Gastroesophageal sphincter (tissue), 4 donors: ENCODE data around the gene NUDT4. TPM values are rescaled to one million over a fixed set of nuclear protein-coding genes. Genes with fewer than 3 reads are reported as not detected.
"Not testable (repeated sequence)": the region's sequence is repeated elsewhere in the genome, so short reads cannot be mapped to it uniquely, and the experiment has no call there.

Source experiments
- ATAC-seq: fragments of 150-250 bp; one replicate; pipeline ENCODE4 v1.9.1; 2016; ENCODE audit warnings: mild to moderate bottlenecking, moderate library complexity
- H3K27ac ChIP-seq, 4 donors: fragments of 200-600 bp; sonication (generic) in 3 of 4; 1 replicate in 3 of 4; 2 replicates in 1 of 4; pipeline ENCODE4 v1.5.1; 2016 to 2019
- H3K27me3 ChIP-seq: fragments of 200-600 bp; sonication (generic); one replicate; pipeline ENCODE4 v1.5.1; 2019
- H3K36me3 ChIP-seq, 2 donors: fragments of 200-600 bp; sonication (generic); one replicate each; pipeline ENCODE4 v1.5.1; 2019; ENCODE audit warnings: control low read depth in 1 of 2
- H3K4me1 ChIP-seq, 3 donors: fragments of 200-600 bp; sonication (generic); 1 replicate in 2 of 3; 2 replicates in 1 of 3; pipeline ENCODE4 v1.5.1; 2016 to 2019; ENCODE audit warnings: control low read depth in 2 of 3
- H3K4me3 ChIP-seq, 2 donors: fragments of 200-600 bp; sonication (generic); one replicate each; pipeline ENCODE4 v1.5.1; 2019; ENCODE audit warnings: mild to moderate bottlenecking in 1 of 2, moderate library complexity in 1 of 2
- H3K9me3 ChIP-seq, 3 donors: fragments of 200-600 bp; sonication (generic); one replicate each; pipeline ENCODE4 v1.5.1; 2017 to 2019; ENCODE audit warnings: control low read depth in 2 of 3
- CTCF ChIP-seq, 4 experiments: fragments of 200-600 bp in 2 of 4; fragments of 450-650 bp in 2 of 4; sonication (generic) in 1 of 4; IDR thresholded peaks; one replicate each; pipeline ENCODE4 v1.5.1; 2017 to 2019; ENCODE audit warnings: antibody characterized with exemption in 4 of 4, mild to moderate bottlenecking in 2 of 4, moderate library complexity in 2 of 4
- EP300 ChIP-seq: sonication (generic); formaldehyde crosslinking; IDR thresholded peaks from one replicate; pipeline ENCODE4 v1.6.1; 2017; ENCODE audit warnings: antibody characterized with exemption, mild to moderate bottlenecking
- POLR2A ChIP-seq, 2 donors: fragments of 450-650 bp; IDR thresholded peaks; one replicate each; pipeline ENCODE4 v1.6.1; 2017; ENCODE audit warnings: antibody characterized with exemption in 2 of 2, mild to moderate bottlenecking in 2 of 2, moderate library complexity in 1 of 2
- POLR2AphosphoS5 ChIP-seq: sonication (generic); formaldehyde crosslinking; IDR thresholded peaks from one replicate; pipeline ENCODE4 v1.6.1; 2017; ENCODE audit warnings: antibody characterized with exemption
- WGBS, 2 donors: methylation state at CpG; one replicate each; pipeline ENCODE4 v1.1.5; 2018; ENCODE audit warnings: low coverage in 1 of 2; 5-methylcytosine and 5-hydroxymethylcytosine counted together
- total RNA-seq, 4 donors: library from RNA; depleted of rRNA; stranded (reverse); fragments of >200 nt; gene quantifications; one replicate each; pipeline ENCODE4 v1.1.0, GENCODE V29; 2016

The NUDT4 gene
- total RNA-seq, 4 donors from 2014 or later, result 91.2 to 146 (median 94.3) TPM

GRCh38 chr12:93404961-93405849, 27.5 kb downstream of the NUDT4 start:
- no peak overlapping the region for H3K4me3 ChIP-seq
- ATAC-seq, result no peak
- no peaks in the 10 kb centered on the region for H3K27me3 ChIP-seq
- no peaks in the 10 kb centered on the region for H3K9me3 ChIP-seq
- peaks cover 0 to 21% of the 10 kb centered on the region in 2 donors for H3K36me3 ChIP-seq
- peaks cover 0 to 31% (median 3%) of the 10 kb centered on the region in 3 donors for H3K4me1 ChIP-seq
- WGBS, 2 donors, result 83 to 84% methylated on average over 6 of the region's 6 CpGs
- peak overlapping the region in 1 of 4 donors; percentile 41 for H3K27ac ChIP-seq
- TF ChIP-seq EP300, result no peak
- no peak for TF ChIP-seq POLR2A (IDR thresholded peaks at IDR 0.05)
- no peak for TF ChIP-seq CTCF (IDR thresholded peaks at IDR 0.05)
- no peak for TF ChIP-seq POLR2AphosphoS5

GRCh38 chr12:93407054-93407962, 29.6 kb downstream of the NUDT4 start:
- Histone ChIP-seq H3K4me1 (peaks cover 0 to 46% (median 5%) of the 10 kb centered on the region in 3 donors), H3K9me3 (no peaks in the 10 kb centered on the region), H3K4me3 (no peak overlapping the region), H3K27me3 (no peaks in the 10 kb centered on the region), H3K27ac (peak overlapping the region in 2 of 4 donors; percentile 12), H3K36me3 (peaks cover 0 to 19% of the 10 kb centered on the region in 2 donors)
- TF ChIP-seq EP300, result no peak
- no peak for TF ChIP-seq POLR2AphosphoS5
- no peak for TF ChIP-seq CTCF (IDR thresholded peaks at IDR 0.05)
- no peak for TF ChIP-seq POLR2A (IDR thresholded peaks at IDR 0.05)
- ATAC-seq, result no peak
- WGBS, 2 donors, result 79 to 90% methylated on average over 6 of the region's 6 CpGs

DNA sequence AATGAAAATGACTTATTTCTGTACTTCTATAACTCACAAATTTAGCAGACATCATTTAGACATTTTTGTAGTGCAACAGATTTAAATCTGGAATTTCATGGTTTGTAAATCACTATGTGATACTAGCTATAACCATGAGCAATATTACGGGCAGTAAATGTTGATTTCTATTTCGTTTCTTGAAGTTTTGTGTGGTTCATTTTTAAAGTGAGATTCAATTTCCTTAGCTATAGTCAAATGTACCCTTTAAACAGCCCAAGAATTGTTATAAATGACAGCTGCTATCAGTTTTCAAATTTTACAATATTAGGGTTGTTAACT, 30.2 kb downstream of the NUDT4 start:
- WGBS, 2 donors, result 92% methylated on average over 2 of the region's 2 CpGs
- peaks cover 0 to 13% of the 10 kb centered on the region in 2 donors for H3K36me3 ChIP-seq
- H3K4me3 ChIP-seq, result no peak overlapping the region
- no peak for ATAC-seq
- no peak for TF ChIP-seq CTCF (IDR thresholded peaks at IDR 0.05)
- TF ChIP-seq POLR2AphosphoS5, result no peak
- TF ChIP-seq EP300, result no peak
- no peak for TF ChIP-seq POLR2A (IDR thresholded peaks at IDR 0.05)
- no peaks in the 10 kb centered on the region for H3K9me3 ChIP-seq
- H3K27ac ChIP-seq, result no peak overlapping the region
- H3K4me1 ChIP-seq, result peaks cover 0 to 53% (median 5%) of the 10 kb centered on the region in 3 donors
- no peaks in the 10 kb centered on the region for H3K27me3 ChIP-seq

DNA sequence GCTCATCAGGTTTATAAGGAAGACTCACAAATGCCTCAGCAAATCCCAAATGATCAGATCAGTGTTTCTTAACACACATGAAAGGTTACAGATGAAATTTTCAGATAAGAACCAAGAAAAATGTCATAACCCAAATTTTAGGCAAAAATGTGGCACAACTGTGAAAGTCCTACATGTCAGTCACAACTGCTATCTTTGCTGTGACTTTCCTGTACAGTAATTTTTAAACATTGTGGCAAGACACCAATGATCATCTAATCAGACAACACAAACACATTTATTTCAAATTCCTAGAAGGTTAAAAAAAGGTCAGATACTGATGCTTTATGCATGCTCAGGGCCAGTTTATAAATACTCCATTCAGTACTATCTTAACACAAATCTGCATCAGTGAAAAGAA, 31.1 kb downstream of the NUDT4 start:
- no peak for ATAC-seq
- peaks cover 0 to 62% (median 5%) of the 10 kb centered on the region in 3 donors for H3K4me1 ChIP-seq
- TF ChIP-seq POLR2AphosphoS5, result peak; percentile 24
- no peak for TF ChIP-seq EP300
- TF ChIP-seq CTCF (IDR thresholded peaks at IDR 0.05), result no peak
- TF ChIP-seq POLR2A (IDR thresholded peaks at IDR 0.05), result no peak

GRCh38 chr12:93409343-93410187, 31.8 kb downstream of the NUDT4 start:
- not testable (repeated sequence) for H3K27me3 ChIP-seq, H3K4me3 ChIP-seq, H3K27ac ChIP-seq, H3K36me3 ChIP-seq, ATAC-seq, H3K9me3 ChIP-seq
- 39 to 47% methylated on average over 4 of the region's 4 CpGs for WGBS, 2 donors
- H3K4me1 ChIP-seq, result peaks cover 0 to 65% (median 4%) of the 10 kb centered on the region in 3 donors

More for the DNA sequence above, 31.1 kb downstream of the NUDT4 start:
- Histone ChIP-seq H3K27ac (no peak overlapping the region), H3K27me3 (no peaks in the 10 kb centered on the region), H3K36me3 (peaks cover 0 to 5% of the 10 kb centered on the region in 2 donors), H3K9me3 (no peaks in the 10 kb centered on the region), H3K4me3 (no peak overlapping the region)
